ENCODE results near the gene SHPK.

Gene SHPK

DNA sequence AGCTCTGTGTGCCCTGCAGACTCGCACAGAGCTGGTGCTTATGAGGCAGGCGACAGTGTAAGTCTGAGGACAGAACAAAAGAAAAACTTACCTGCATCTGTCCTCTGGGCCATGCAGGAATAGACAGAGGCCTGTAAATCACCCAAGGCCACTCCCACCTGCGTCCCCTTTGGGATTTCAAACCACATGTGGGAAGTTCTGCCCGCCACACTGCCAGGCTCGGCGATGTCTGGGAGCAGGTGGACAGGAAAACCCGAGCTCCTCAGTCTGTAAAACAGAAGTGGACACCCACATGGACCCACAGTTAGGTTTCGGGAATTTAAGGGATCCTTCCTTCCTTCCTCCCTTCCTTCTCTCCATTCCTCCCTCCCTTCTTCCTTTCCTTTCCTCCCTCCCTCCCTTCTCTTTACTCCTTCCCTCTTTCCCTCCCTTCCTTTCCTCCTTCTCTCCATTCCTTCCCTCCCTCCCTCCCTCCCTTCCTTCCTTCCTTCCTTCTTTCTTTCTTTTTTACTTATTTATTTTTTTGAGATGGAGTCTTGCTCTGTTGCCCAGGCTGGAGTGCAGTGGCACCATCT lies 14.8 kb downstream of the SHPK start:
- TF ChIP-seq ZNF70 (CRISPR knock-in tag; IDR thresholded peaks at IDR 0.05) (no peak), GLIS3 (CRISPR knock-in tag; IDR thresholded peaks at IDR 0.05) (no peak), ESRRG (CRISPR knock-in tag; IDR thresholded peaks at IDR 0.05) (no peak)
- no peak for ATAC-seq

DNA sequence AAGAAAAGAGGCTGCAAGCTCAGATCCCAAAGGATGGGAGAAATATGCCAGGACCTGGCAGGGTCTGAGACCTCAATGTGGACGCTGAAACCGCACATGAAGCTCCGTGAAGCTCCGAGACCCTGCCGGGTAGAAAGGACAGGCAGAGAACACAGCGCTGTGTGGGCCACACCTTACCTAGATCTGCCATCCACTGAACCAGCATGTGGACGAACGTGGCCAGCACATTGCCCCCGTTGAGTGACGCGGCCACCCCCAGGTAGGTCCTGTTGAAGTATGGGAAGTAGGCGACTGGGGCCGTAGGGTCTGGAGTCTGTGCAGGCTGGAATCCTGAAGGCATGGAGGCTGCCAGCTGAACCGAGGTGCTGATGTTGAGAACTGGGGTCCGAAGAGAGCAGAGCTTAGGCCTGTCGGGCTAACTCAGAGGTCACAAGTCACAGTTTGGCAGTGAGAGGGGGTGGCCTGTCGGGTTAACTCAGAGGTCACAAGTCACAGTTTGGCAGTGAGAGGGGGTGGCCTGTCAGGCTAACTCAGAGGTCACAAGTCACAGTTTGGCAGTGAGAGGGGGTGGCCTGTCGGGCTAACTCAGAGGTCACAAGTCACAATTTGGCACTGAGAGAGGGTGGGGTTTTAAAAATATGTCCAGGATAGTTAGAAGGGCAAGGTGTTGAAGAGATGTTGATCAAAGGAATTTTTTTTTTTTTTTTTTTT lies 20.7 kb downstream of the SHPK start:
- TF ChIP-seq TSHZ2 (CRISPR knock-in tag; IDR thresholded peaks at IDR 0.05) (no peak), ZC3H10 (CRISPR knock-in tag; IDR thresholded peaks at IDR 0.05) (no peak), ISL1 (CRISPR knock-in tag; IDR thresholded peaks at IDR 0.05) (no peak), ZFP30 (CRISPR knock-in tag; IDR thresholded peaks at IDR 0.05) (no peak), ZFP3 (CRISPR knock-in tag; IDR thresholded peaks at IDR 0.05) (no peak), GLIS3 (CRISPR knock-in tag; IDR thresholded peaks at IDR 0.05) (no peak), ZNF8 (CRISPR knock-in tag; IDR thresholded peaks at IDR 0.05) (no peak), TOX (CRISPR knock-in tag; IDR thresholded peaks at IDR 0.05; ENCODE audit: borderline replicate concordance) (no peak), BACH2 (CRISPR knock-in tag; IDR thresholded peaks at IDR 0.05; ENCODE audit: borderline replicate concordance) (no peak), ARNTL (CRISPR knock-in tag; IDR thresholded peaks at IDR 0.05; ENCODE audit: borderline replicate concordance, low read depth) (no peak), CSDC2 (CRISPR knock-in tag; IDR thresholded peaks at IDR 0.05) (no peak), OSR1 (CRISPR knock-in tag; IDR thresholded peaks at IDR 0.05) (no peak), SNAI2 (CRISPR knock-in tag; IDR thresholded peaks at IDR 0.05) (no peak), RARB (CRISPR knock-in tag; IDR thresholded peaks at IDR 0.05) (no peak), ZNF70 (CRISPR knock-in tag; IDR thresholded peaks at IDR 0.05) (no peak), PPARA (CRISPR knock-in tag; IDR thresholded peaks at IDR 0.05; ENCODE audit: borderline replicate concordance) (no peak), CSRNP3 (CRISPR knock-in tag; IDR thresholded peaks at IDR 0.05) (no peak), CREB5 (CRISPR knock-in tag; IDR thresholded peaks at IDR 0.05; ENCODE audit: low read depth) (no peak), PATZ1 (CRISPR knock-in tag; IDR thresholded peaks at IDR 0.05; ENCODE audit: borderline replicate concordance) (no peak)
- no peak for ATAC-seq

DNA sequence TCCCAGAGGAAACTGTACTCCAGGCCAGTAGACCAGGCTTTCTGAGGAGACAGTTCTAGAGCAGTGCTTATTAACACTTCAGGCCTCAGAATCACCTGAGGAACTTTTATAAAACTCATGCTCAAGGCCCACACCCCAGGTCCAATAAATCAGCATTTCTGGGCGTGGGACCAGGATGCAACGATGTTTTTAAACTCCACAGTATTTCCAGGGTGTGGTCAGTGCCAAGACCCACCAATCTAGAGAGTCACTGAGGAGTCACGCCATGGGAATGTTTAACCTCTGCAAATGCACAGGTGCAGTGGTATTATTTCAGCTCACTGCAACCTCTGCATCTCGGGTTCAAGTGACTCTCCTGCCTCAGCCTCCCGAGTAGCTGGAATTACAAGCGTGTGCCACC lies 22.9 kb downstream of the SHPK start:
- ATAC-seq: no peak
- no peak for TF ChIP-seq ESRRG (CRISPR knock-in tag; IDR thresholded peaks at IDR 0.05)

GRCh38 chr17:3610523-3610922 lies 25.5 kb downstream of the SHPK start:
- no peak for ATAC-seq

More at GRCh38 chr17:3610523-3610922, 25.5 kb downstream of the SHPK start:
- TF ChIP-seq ZFP30 (CRISPR knock-in tag; IDR thresholded peaks at IDR 0.05) (no peak), ZNF8 (CRISPR knock-in tag; IDR thresholded peaks at IDR 0.05) (no peak), ARNTL (CRISPR knock-in tag; IDR thresholded peaks at IDR 0.05; ENCODE audit: borderline replicate concordance, low read depth) (no peak), ESRRG (CRISPR knock-in tag; IDR thresholded peaks at IDR 0.05) (no peak), CSRNP3 (CRISPR knock-in tag; IDR thresholded peaks at IDR 0.05) (no peak), CREB5 (CRISPR knock-in tag; IDR thresholded peaks at IDR 0.05; ENCODE audit: low read depth) (no peak), BACH2 (CRISPR knock-in tag; IDR thresholded peaks at IDR 0.05; ENCODE audit: borderline replicate concordance) (no peak), ZC3H10 (CRISPR knock-in tag; IDR thresholded peaks at IDR 0.05) (no peak)
- TF ChIP-seq, protein P1, sequence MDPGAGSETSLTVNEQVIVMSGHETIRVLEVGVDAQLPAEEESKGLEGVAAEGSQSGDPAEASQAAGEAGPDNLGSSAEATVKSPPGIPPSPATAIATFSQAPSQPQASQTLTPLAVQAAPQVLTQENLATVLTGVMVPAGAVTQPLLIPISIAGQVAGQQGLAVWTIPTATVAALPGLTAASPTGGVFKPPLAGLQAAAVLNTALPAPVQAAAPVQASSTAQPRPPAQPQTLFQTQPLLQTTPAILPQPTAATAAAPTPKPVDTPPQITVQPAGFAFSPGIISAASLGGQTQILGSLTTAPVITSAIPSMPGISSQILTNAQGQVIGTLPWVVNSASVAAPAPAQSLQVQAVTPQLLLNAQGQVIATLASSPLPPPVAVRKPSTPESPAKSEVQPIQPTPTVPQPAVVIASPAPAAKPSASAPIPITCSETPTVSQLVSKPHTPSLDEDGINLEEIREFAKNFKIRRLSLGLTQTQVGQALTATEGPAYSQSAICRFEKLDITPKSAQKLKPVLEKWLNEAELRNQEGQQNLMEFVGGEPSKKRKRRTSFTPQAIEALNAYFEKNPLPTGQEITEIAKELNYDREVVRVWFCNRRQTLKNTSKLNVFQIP (CRISPR knock-in tag; IDR thresholded peaks at IDR 0.05; ENCODE audit: borderline replicate concordance, low read depth): no peak

All from SK-N-SH treated with all-trans-retinoic acid at 6 μM for 48 hours (cell line).